IMR-90 (cell line): ENCODE measurements around the gene OR4K13. TPM values are rescaled to one million over a fixed set of nuclear protein-coding genes. Genes with fewer than 3 reads are reported as not detected.

ENCODE experiments used
- ATAC-seq: fragments of 200-7000 bp; cut with Tn5 transposase; 2 replicates; pipeline ENCODE4 v1.9.1; 2020; ENCODE audit warnings: low read depth, mild to moderate bottlenecking, moderate library complexity
- BruUV-seq: library from RNA; stranded (reverse); fragments of 400-500 nt; replicated peaks from 2 replicates; lab custom pipeline; 2021; lab: Mats Ljungman, UMichigan
- CTCF ChIA-PET: fragments of 300-600 bp; formaldehyde crosslinking; extraction: SDS; loops from one replicate; lab custom pipeline; 2021; ENCODE audit warnings: antibody characterized with exemption; lab: Yijun Ruan, JAX
- POLR2A ChIA-PET: fragments of 300-600 bp; sonication (Branson Sonifier 250); formaldehyde crosslinking; loops from one replicate; lab custom pipeline; 2022; ENCODE audit warnings: antibody characterized with exemption; ENCODE audit not compliant: unreplicated experiment; lab: Charles Lee
- DNase-seq: peaks from one replicate; pipeline ENCODE4 v3.0.0; 2013
- H2AFZ ChIP-seq: replicated peaks from 2 replicates; pipeline ENCODE3; 2013; ENCODE audit warnings: low read length, mild to moderate bottlenecking; ENCODE audit not compliant: poor library complexity
- H2AK5ac ChIP-seq: 2 replicates; pipeline ENCODE4 v1.6.1; 2013; ENCODE audit warnings: low read depth, low read length, inconsistent platforms
- H2AK9ac ChIP-seq: replicated peaks from 2 replicates; pipeline ENCODE3; 2013; ENCODE audit warnings: mild to moderate bottlenecking, low read depth, low read length, moderate library complexity; ENCODE audit not compliant: poor library complexity
- H2BK120ac ChIP-seq: 2 replicates; pipeline ENCODE4 v1.6.1; 2013; ENCODE audit warnings: low read depth, low read length, inconsistent platforms
- H2BK15ac ChIP-seq: 3 replicates; pipeline ENCODE4 v1.6.1; 2013; ENCODE audit warnings: low read depth, low read length, inconsistent platforms
- H2BK20ac ChIP-seq: 2 replicates; pipeline ENCODE4 v1.6.1; 2013; ENCODE audit warnings: low read depth, mild to moderate bottlenecking, inconsistent platforms, low read length, moderate library complexity
- H2BK5ac ChIP-seq: 2 replicates; pipeline ENCODE4 v1.6.1; 2013; ENCODE audit warnings: mild to moderate bottlenecking, low read depth, low read length, inconsistent platforms; ENCODE audit not compliant: poor library complexity, severe bottlenecking
- H3K14ac ChIP-seq: replicated peaks from 2 replicates; pipeline ENCODE4 v1.6.1; 2013; ENCODE audit warnings: low read depth, low read length, inconsistent platforms
- H3K18ac ChIP-seq: 2 replicates; pipeline ENCODE4 v1.6.1; 2013; ENCODE audit warnings: low read depth, low read length, control low read depth
- H3K23ac ChIP-seq: 2 replicates; pipeline ENCODE4 v1.6.1; 2013; ENCODE audit warnings: low read depth, low read length, inconsistent platforms
- H3K27ac ChIP-seq: 2 replicates; pipeline ENCODE4 v1.5.1; 2013; ENCODE audit warnings: mild to moderate bottlenecking, control low read depth, low read length; ENCODE audit not compliant: insufficient read depth
- H3K27me3 ChIP-seq: 2 replicates; pipeline ENCODE4 v1.6.1; 2013; ENCODE audit warnings: low read length; ENCODE audit not compliant: control insufficient read depth, insufficient read depth
- H3K36me3 ChIP-seq: 2 replicates; pipeline ENCODE4 v1.6.1; 2013; ENCODE audit warnings: low read length, mixed read lengths; ENCODE audit not compliant: control insufficient read depth, insufficient read depth
- H3K4ac ChIP-seq: 2 replicates; pipeline ENCODE4 v1.6.1; 2013; ENCODE audit warnings: low read depth, low read length, inconsistent platforms
- H3K4me1 ChIP-seq: 2 replicates; pipeline ENCODE4 v1.6.1; 2013; ENCODE audit warnings: low read length, mixed read lengths; ENCODE audit not compliant: control insufficient read depth, insufficient read depth
- H3K4me2 ChIP-seq: 2 replicates; pipeline ENCODE4 v1.6.1; 2013; ENCODE audit warnings: low read depth, mild to moderate bottlenecking, control low read depth, low read length, moderate library complexity
- H3K4me3 ChIP-seq: 2 replicates; pipeline ENCODE4 v1.5.1; 2013; ENCODE audit warnings: low read depth, mild to moderate bottlenecking, control low read depth, low read length, moderate library complexity; ENCODE audit not compliant: insufficient read depth
- H3K56ac ChIP-seq: 2 replicates; pipeline ENCODE4 v1.6.1; 2013; ENCODE audit warnings: low read length, inconsistent platforms; ENCODE audit not compliant: insufficient read depth; ENCODE audit errors: extremely low read depth
- H3K79me1 ChIP-seq, 2 experiments: 2 replicates each; pipeline ENCODE4 v1.6.1; 2013; ENCODE audit warnings: low read length in 2 of 2, inconsistent platforms in 1 of 2, low read depth in 1 of 2
- H3K9ac ChIP-seq: 2 replicates; pipeline ENCODE4 v1.6.1; 2013; ENCODE audit warnings: low read depth, low read length, control low read depth
- H3K9me1 ChIP-seq: 2 replicates; pipeline ENCODE4 v1.6.1; 2013; ENCODE audit warnings: low read length, inconsistent platforms; ENCODE audit not compliant: insufficient read depth
- H3K9me3 ChIP-seq: 2 replicates; pipeline ENCODE4 v1.6.1; 2013; ENCODE audit warnings: low read length; ENCODE audit not compliant: control insufficient read depth, insufficient read depth
- H4K20me1 ChIP-seq: 2 replicates; pipeline ENCODE4 v1.6.1; 2013; ENCODE audit warnings: low read length, inconsistent platforms; ENCODE audit not compliant: insufficient read depth
- H4K5ac ChIP-seq: 2 replicates; pipeline ENCODE4 v1.6.1; 2013; ENCODE audit warnings: mild to moderate bottlenecking, low read depth, low read length, control low read depth
- H4K8ac ChIP-seq, 2 experiments: 2 replicates each; pipeline ENCODE4 v1.6.1; 2013; ENCODE audit warnings: low read depth in 2 of 2, low read length in 2 of 2, control low read depth in 1 of 2, inconsistent platforms in 1 of 2
- H4K91ac ChIP-seq: 2 replicates; pipeline ENCODE4 v1.6.1; 2013; ENCODE audit warnings: low read depth, low read length, inconsistent platforms; ENCODE audit not compliant: insufficient read depth
- BHLHE40 ChIP-seq: fragments of 150-350 bp; IDR thresholded peaks from 2 replicates; pipeline ENCODE4 v1.6.1; 2016; ENCODE audit warnings: mild to moderate bottlenecking, low read depth, low read length
- CEBPB ChIP-seq: IDR thresholded peaks from 2 replicates; pipeline ENCODE4 v1.6.1; 2012; ENCODE audit warnings: low read depth, low read length, improper control_type of control experiment
- FOS ChIP-seq: fragments of 150-350 bp; IDR thresholded peaks from 2 replicates; pipeline ENCODE4 v1.6.1; 2016; ENCODE audit warnings: low read depth, low read length
- MAFK ChIP-seq: IDR thresholded peaks from 2 replicates; pipeline ENCODE4 v1.6.1; 2012; ENCODE audit warnings: low read depth, low read length, improper control_type of control experiment
- MAZ ChIP-seq: IDR thresholded peaks from 2 replicates; pipeline ENCODE4 v1.6.1; 2012; ENCODE audit warnings: low read depth, mild to moderate bottlenecking, low read length, improper control_type of control experiment, moderate library complexity, borderline replicate concordance
- MXI1 ChIP-seq: IDR thresholded peaks from 2 replicates; pipeline ENCODE4 v1.6.1; 2012; ENCODE audit warnings: low read depth, mild to moderate bottlenecking, low read length, moderate library complexity, borderline replicate concordance
- POLR2A ChIP-seq: IDR thresholded peaks from 2 replicates; pipeline ENCODE4 v1.6.1; 2012; ENCODE audit warnings: mild to moderate bottlenecking, low read depth, low read length
- RAD21 ChIP-seq: IDR thresholded peaks from 2 replicates; pipeline ENCODE4 v1.6.1; 2012; ENCODE audit warnings: low read length, improper control_type of control experiment
- RFX5 ChIP-seq: IDR thresholded peaks from 2 replicates; pipeline ENCODE4 v1.8.0; 2012; ENCODE audit warnings: low read depth, mild to moderate bottlenecking, low read length, moderate library complexity
- SMC3 ChIP-seq: fragments of 150-350 bp; IDR thresholded peaks from 2 replicates; pipeline ENCODE4 v1.6.1; 2016; ENCODE audit warnings: low read depth, mild to moderate bottlenecking, antibody characterized with exemption, low read length, moderate library complexity
- USF2 ChIP-seq: fragments of 150-350 bp; IDR thresholded peaks from 2 replicates; pipeline ENCODE4 v1.6.1; 2017; ENCODE audit warnings: mild to moderate bottlenecking, antibody characterized with exemption, low read length, low read depth
- dilution Hi-C: fragments of 300-500 bp; cut with HindIII; formaldehyde crosslinking; loops from one replicate; pipeline ENCODE4 v1.14.3; 2018; ENCODE audit warnings: low sequenced_read_pairs; ENCODE audit not compliant: unreplicated experiment
- in situ Hi-C: fragments of 300-500 bp; cut with MboI; formaldehyde crosslinking; loops from 3 replicates; pipeline ENCODE4 v1.14.3; 2019; ENCODE audit warnings: low sequenced_read_pairs, inconsistent platforms, mixed read lengths
- intact Hi-C: fragments of 100-400 bp; cut with micrococcal nuclease; formaldehyde crosslinking; loops from 2 replicates; pipeline ENCODE4 v1.10.0; 2022
- polyA plus RNA-seq, 3 experiments: library from polyadenylated mRNA; depleted of rRNA; stranded (reverse); fragments of >200 nt; gene quantifications; 2 replicates each; pipeline ENCODE4 v1.2.3, GENCODE V29; 2012; ENCODE audit warnings: low replicate concordance in 1 of 3
- total RNA-seq: library from RNA; depleted of rRNA; stranded (reverse); fragments of >200 nt; gene quantifications from 2 replicates; pipeline ENCODE4 v1.2.3, GENCODE V29; 2012

The OR4K13 gene
- total and polyA plus RNA-seq, 2 of the 4 experiments (the other 2 are of a cell fraction) = not detected

- no peak within 1 kb of the TSS for H3K4me2 ChIP-seq
- H2BK120ac ChIP-seq = no peak within 1 kb of the TSS
- H3K9ac ChIP-seq = no peak within 1 kb of the TSS
- no peak within 1 kb of the TSS for H2AK5ac ChIP-seq
- in situ Hi-C loops = no loop called here
- H3K4ac ChIP-seq = no peak within 1 kb of the TSS
- dilution Hi-C loops = no loop called here
- no peaks in the 10 kb centered on the region for H3K79me1 ChIP-seq
- no peak within 1 kb of the TSS for H2AK9ac ChIP-seq
- no peak within 1 kb of the TSS for H3K23ac ChIP-seq
- ChIA-PET POLR2A (no interaction called here), CTCF (no interaction called here)
- no peaks in the 10 kb centered on the region for H4K20me1 ChIP-seq
- H3K9me1 ChIP-seq = no peaks in the 10 kb centered on the region
- H3K56ac ChIP-seq = no peak within 1 kb of the TSS
- ATAC-seq (no peak), DNase-seq (no peak)
- no peaks in the 10 kb centered on the region for H3K4me1 ChIP-seq
- no peak within 1 kb of the TSS for H4K91ac ChIP-seq
- H3K4me3 ChIP-seq = no peak within 1 kb of the TSS
- no peak within 1 kb of the TSS for H3K18ac ChIP-seq
- no TSS peak for BruUV-seq
- H4K8ac ChIP-seq = no peak within 1 kb of the TSS
- peaks cover 6% of the 10 kb centered on the region; the same call in 1 of the 2 replicates for H3K9me3 ChIP-seq
- H2BK20ac ChIP-seq = no peak within 1 kb of the TSS
- H2BK15ac ChIP-seq = no peak within 1 kb of the TSS
- no peak for TF ChIP-seq CEBPB
- TF ChIP-seq MAZ = no peak
- no peak for TF ChIP-seq MAFK
- no peak for TF ChIP-seq RFX5
- TF ChIP-seq MXI1 = no peak
- no peak for TF ChIP-seq RAD21
- no peak for TF ChIP-seq POLR2A
- TF ChIP-seq SMC3 = no peak
- TF ChIP-seq USF2 = no peak
- no peak for TF ChIP-seq BHLHE40
- TF ChIP-seq FOS = no peak
- no peak within 1 kb of the TSS for H2AFZ ChIP-seq
- intact Hi-C loops = no loop called here
- no peak within 1 kb of the TSS for H2BK5ac ChIP-seq
- no peak within 1 kb of the TSS for H3K27ac ChIP-seq
- no peaks in the 10 kb centered on the region for H3K27me3 ChIP-seq
- no peak within 1 kb of the TSS for H4K5ac ChIP-seq
- no peaks in the 10 kb centered on the region for H3K36me3 ChIP-seq
- H3K14ac ChIP-seq = no peak within 1 kb of the TSS
These were observed 34.0 kb downstream of the OR4K13 start, which contains the start of gene OR4Q2 for GRCh38 chr14:20001863-20002262. Gene OR4Q2, plus strand, starts transcription at chr14:20002163.
